HTR-8/SVneo (cell line): ENCODE results near the gene RPS6KA2.

Source experiments
- DNase-seq: peaks from one replicate; pipeline ENCODE4 v3.0.0; 2011; ENCODE audit warnings: low spot score, mixed read lengths; ENCODE audit not compliant: insufficient read length
- FAIRE-seq: peaks from 2 replicates; lab custom pipeline; 2011; peaks lifted over from hg19 to GRCh38; lab: Jason Lieb, UNC

RPS6KA2 gene

GRCh38 chr6:166441325-166442078, 185.5 kb downstream of the RPS6KA2 start:
- FAIRE-seq (no peak), DNase-seq (no peak)

- FAIRE-seq (no peak), DNase-seq (no peak)
These were observed 186.3 kb downstream of the RPS6KA2 start for GRCh38 chr6:166440729-166441128.

- DNase-seq (no peak), FAIRE-seq (no peak)
These were observed 186.9 kb downstream of the RPS6KA2 start for GRCh38 chr6:166440106-166440505.

GRCh38 chr6:166439366-166440091, 187.5 kb downstream of the RPS6KA2 start:
- no peak for FAIRE-seq
- no peak for DNase-seq

GRCh38 chr6:166438211-166438861, 188.7 kb downstream of the RPS6KA2 start:
- no peak for DNase-seq
- no peak for FAIRE-seq

- FAIRE-seq, result no peak
These were observed 189.4 kb downstream of the RPS6KA2 start for GRCh38 chr6:166437661-166438060.

GRCh38 chr6:166436195-166437139, 190.6 kb downstream of the RPS6KA2 start:
- DNase-seq (no peak), FAIRE-seq (no peak)

More at GRCh38 chr6:166437661-166438060, 189.4 kb downstream of the RPS6KA2 start:
- no peak for DNase-seq

GRCh38 chr6:166435574-166435973, 191.5 kb downstream of the RPS6KA2 start:
- FAIRE-seq (no peak), DNase-seq (no peak)

GRCh38 chr6:166434336-166434735, 192.7 kb downstream of the RPS6KA2 start:
- no peak for DNase-seq
- FAIRE-seq, result no peak

GRCh38 chr6:166433096-166433495, 194.0 kb downstream of the RPS6KA2 start:
- no peak for FAIRE-seq

GRCh38 chr6:166430269-166430668, 196.8 kb downstream of the RPS6KA2 start:
- DNase-seq, result no peak
- no peak for FAIRE-seq

More at GRCh38 chr6:166433096-166433495, 194.0 kb downstream of the RPS6KA2 start:
- no peak for DNase-seq

- DNase-seq (no peak), FAIRE-seq (no peak)
These were observed 202.6 kb downstream of the RPS6KA2 start for GRCh38 chr6:166424431-166424830.

GRCh38 chr6:166423781-166424180, 203.3 kb downstream of the RPS6KA2 start:
- FAIRE-seq (no peak), DNase-seq (no peak)

GRCh38 chr6:166423051-166423745, 203.9 kb downstream of the RPS6KA2 start:
- FAIRE-seq (no peak), DNase-seq (no peak)

GRCh38 chr6:166422201-166422940, 204.7 kb downstream of the RPS6KA2 start:
- FAIRE-seq, result no peak
- DNase-seq, result no peak

- DNase-seq (peak; percentile 8), FAIRE-seq (no peak)
These were observed 206.7 kb downstream of the RPS6KA2 start for GRCh38 chr6:166420351-166420750.

GRCh38 chr6:166419717-166420116, 207.3 kb downstream of the RPS6KA2 start:
- FAIRE-seq (no peak), DNase-seq (no peak)

GRCh38 chr6:166419286-166419685, 207.8 kb downstream of the RPS6KA2 start:
- no peak for DNase-seq
- FAIRE-seq, result no peak

- FAIRE-seq (no peak), DNase-seq (no peak)
These were observed 208.3 kb downstream of the RPS6KA2 start for GRCh38 chr6:166418691-166419143.
